Measurements from ENCODE around the gene AMDHD2.
A peak's percentile ranks its signal among the peaks of the same experiment; 100 is the strongest.

Gene AMDHD2

GRCh38 chr16:2513405-2514332, 6.5 kb upstream of the AMDHD2 start, which contains the start of gene ATP6V0C:
TSS of gene ATP6V0C (plus strand) at chr16:2513952. CDS start at chr16:2514104, 152 bp downstream.
- peaks cover 0 to 25% (median 9%) of the 10 kb centered on the region in 11 experiments; a peak in 13 of 22 replicates for H3K36me3 ChIP-seq
- peak within 1 kb of the TSS; percentile 92 to 100 (median 97) for H3K9ac ChIP-seq
- H3K4me3 ChIP-seq = peak within 1 kb of the TSS; percentile 84 to 99 (median 92)
- peaks cover 68 to 83% (median 78%) of the 10 kb centered on the region in 10 experiments for H3K4me1 ChIP-seq
- H3K9me3 ChIP-seq (replicated peaks in 1 of 11) = no peaks in the 10 kb centered on the region
- peak within 1 kb of the TSS; percentile 85 to 100 (median 98) for H3K4me2 ChIP-seq
- H4K20me1 ChIP-seq = peaks cover 43 to 70% (median 48%) of the 10 kb centered on the region in 11 experiments
- no peaks in the 10 kb centered on the region for H3K27me3 ChIP-seq
- TF ChIP-seq Cebpa-rat (IDR thresholded peaks at IDR 0.05) = no peak
- H3K27ac ChIP-seq = peak within 1 kb of the TSS; percentile 92 to 99 (median 98)

GRCh38 chr16:2514333-2515179, 5.6 kb upstream of the AMDHD2 start:
- peak overlapping the region; percentile 84 to 99 (median 92) for H3K4me3 ChIP-seq
- H4K20me1 ChIP-seq = peaks cover 52 to 73% (median 52%) of the 10 kb centered on the region in 11 experiments
- peaks cover 6 to 34% (median 18%) of the 10 kb centered on the region in 11 experiments; a peak in 19 of 22 replicates for H3K36me3 ChIP-seq
- peak overlapping the region; percentile 85 to 100 (median 98) for H3K4me2 ChIP-seq
- no peaks in the 10 kb centered on the region for H3K27me3 ChIP-seq
- TF ChIP-seq Cebpa-rat (IDR thresholded peaks at IDR 0.05) = no peak
- H3K9ac ChIP-seq = peak overlapping the region; percentile 92 to 100 (median 97)
- H3K9me3 ChIP-seq (replicated peaks in 1 of 11) = no peaks in the 10 kb centered on the region
- peak overlapping the region; percentile 92 to 99 (median 98) for H3K27ac ChIP-seq
- peaks cover 72 to 84% (median 79%) of the 10 kb centered on the region in 10 experiments for H3K4me1 ChIP-seq

GRCh38 chr16:2515180-2515851, 4.9 kb upstream of the AMDHD2 start:
- Histone ChIP-seq H3K9ac (peak overlapping the region; percentile 92 to 100 (median 97)), H4K20me1 (peaks cover 52 to 69% (median 54%) of the 10 kb centered on the region in 11 experiments), H3K27me3 (no peaks in the 10 kb centered on the region), H3K36me3 (peaks cover 7 to 35% (median 19%) of the 10 kb centered on the region in 11 experiments; a peak in 19 of 22 replicates), H3K9me3 (replicated peaks in 1 of 11) (no peaks in the 10 kb centered on the region), H3K4me1 (peaks cover 66 to 78% (median 74%) of the 10 kb centered on the region in 10 experiments), H3K27ac (peak overlapping the region; percentile 92 to 99 (median 98)), H3K4me3 (peak overlapping the region; percentile 84 to 99 (median 92)), H3K4me2 (peak overlapping the region; percentile 85 to 100 (median 98))
- TF ChIP-seq Cebpa-rat (IDR thresholded peaks at IDR 0.05) = no peak

GRCh38 chr16:2516391-2517240, 3.6 kb upstream of the AMDHD2 start:
- Histone ChIP-seq H3K36me3 (peaks cover 7 to 35% (median 20%) of the 10 kb centered on the region in 11 experiments; a peak in 19 of 22 replicates), H3K4me2 (peak overlapping the region; percentile 85 to 100 (median 98)), H4K20me1 (peaks cover 60 to 79% (median 63%) of the 10 kb centered on the region in 11 experiments), H3K4me3 (peak overlapping the region in 8 of 10 experiments; percentile 21 to 99 (median 92); a peak in 13 of 20 replicates), H3K27ac (peak overlapping the region in 10 of 11 experiments; percentile 14 to 99 (median 98); a peak in 18 of 22 replicates), H3K4me1 (peaks cover 66 to 78% (median 72%) of the 10 kb centered on the region in 10 experiments), H3K9ac (peak overlapping the region; percentile 54 to 100 (median 97); a peak in 21 of 22 replicates), H3K9me3 (replicated peaks in 1 of 11) (no peaks in the 10 kb centered on the region), H3K27me3 (no peaks in the 10 kb centered on the region)
- TF ChIP-seq Cebpa-rat (IDR thresholded peaks at IDR 0.05) = no peak

GRCh38 chr16:2517954-2518605, 2.1 kb upstream of the AMDHD2 start:
- Histone ChIP-seq H3K27me3 (no peaks in the 10 kb centered on the region), H3K9me3 (replicated peaks in 1 of 11) (no peaks in the 10 kb centered on the region), H3K36me3 (peaks cover 13 to 47% (median 32%) of the 10 kb centered on the region in 11 experiments), H3K4me1 (peaks cover 51 to 70% (median 66%) of the 10 kb centered on the region in 10 experiments), H3K9ac (peak overlapping the region; percentile 54 to 100 (median 97); a peak in 21 of 22 replicates), H4K20me1 (peaks cover 60 to 81% (median 64%) of the 10 kb centered on the region in 11 experiments), H3K4me3 (peak overlapping the region in 3 of 10 experiments; percentile 87 to 99 (median 98); a peak in 6 of 20 replicates), H3K27ac (peak overlapping the region in 10 of 11 experiments; percentile 5 to 99 (median 80); a peak in 18 of 22 replicates), H3K4me2 (peak overlapping the region; percentile 10 to 100 (median 98); a peak in 14 of 22 replicates)
- no peak for TF ChIP-seq Cebpa-rat (IDR thresholded peaks at IDR 0.05)

- Histone ChIP-seq H3K9me3 (replicated peaks in 1 of 11) (no peaks in the 10 kb centered on the region), H4K20me1 (peaks cover 67 to 89% (median 73%) of the 10 kb centered on the region in 11 experiments), H3K4me3 (peak overlapping the region in 4 of 10 experiments; percentile 13 to 99 (median 92); a peak in 6 of 20 replicates), H3K4me1 (peaks cover 48 to 77% (median 62%) of the 10 kb centered on the region in 10 experiments), H3K9ac (peak overlapping the region; percentile 54 to 100 (median 97); a peak in 21 of 22 replicates), H3K4me2 (peak overlapping the region in 10 of 11 experiments; percentile 30 to 100 (median 96); a peak in 19 of 22 replicates), H3K27ac (peak overlapping the region in 10 of 11 experiments; percentile 34 to 99 (median 80); a peak in 20 of 22 replicates), H3K27me3 (no peaks in the 10 kb centered on the region), H3K36me3 (peaks cover 23 to 56% (median 42%) of the 10 kb centered on the region in 11 experiments)
- no peak for TF ChIP-seq Cebpa-rat (IDR thresholded peaks at IDR 0.05)
Observed at GRCh38 chr16:2518823-2519710, 1.1 kb upstream of the AMDHD2 start.
